B cell (primary cell): ENCODE measurements around the gene TACC3. TPM values are rescaled to one million over a fixed set of nuclear protein-coding genes. Genes with fewer than 3 reads are reported as not detected.

ENCODE experiments used
- ATAC-seq: fragments of 200-7000 bp; cut with Tn5 transposase; one replicate; pipeline ENCODE4 v1.10.0; 2021; ENCODE audit warnings: low read depth, mild to moderate bottlenecking, moderate number of reproducible peaks, moderate library complexity
- CTCF ChIA-PET: fragments of 350-600 bp; sonication (Branson Sonifier 250); formaldehyde crosslinking; loops from one replicate; lab custom pipeline; 2021; ENCODE audit warnings: antibody characterized with exemption, inconsistent platforms; lab: Charles Lee
- POLR2A ChIA-PET: fragments of 350-600 bp; sonication (Branson Sonifier 250); formaldehyde crosslinking; loops from one replicate; lab custom pipeline; 2021; ENCODE audit warnings: antibody characterized with exemption; lab: Charles Lee
- DNase-seq: peaks from one replicate; pipeline ENCODE4 v3.0.0; 2013
- H2AFZ ChIP-seq: 2 replicates; pipeline ENCODE4 v1.6.1; 2012; ENCODE audit warnings: mild to moderate bottlenecking, low read depth, low read length; ENCODE audit not compliant: insufficient read depth, poor library complexity, severe bottlenecking
- H3K27ac ChIP-seq, 2 donors: 1 replicate in 1 of 2; 2 replicates in 1 of 2; pipeline ENCODE4 v1.5.1; 2012 to 2013; ENCODE audit warnings: low read length in 2 of 2, mild to moderate bottlenecking in 2 of 2, moderate library complexity in 1 of 2
- H3K27me3 ChIP-seq, 4 experiments: fragments of 200-600 bp in 1 of 4; sonication (generic) in 1 of 4; replicated peaks in 1 of 4; 1 replicate in 2 of 4; 2 replicates in 2 of 4; pipeline versions ENCODE4 v1.6.1 to v1.7.0; 2013 to 2016; ENCODE audit warnings: low read length in 3 of 4, mild to moderate bottlenecking in 2 of 4, mixed read lengths in 1 of 4, moderate library complexity in 1 of 4; ENCODE audit not compliant: insufficient read depth in 4 of 4, control insufficient read depth in 3 of 4; ENCODE audit errors: control extremely low read depth in 1 of 4
- H3K36me3 ChIP-seq, 2 experiments: replicated peaks in 1 of 2; 1 replicate in 1 of 2; 2 replicates in 1 of 2; pipeline versions ENCODE4 v1.6.1 to v1.7.1; 2013; ENCODE audit warnings: low read length in 1 of 2; ENCODE audit not compliant: insufficient read depth in 2 of 2, control insufficient read depth in 1 of 2; ENCODE audit errors: control extremely low read depth in 1 of 2, extremely low read depth in 1 of 2
- H3K4me1 ChIP-seq, 2 donors: fragments of 200-600 bp in 1 of 2; sonication (generic) in 1 of 2; 1 replicate in 1 of 2; 2 replicates in 1 of 2; pipeline versions ENCODE4 v1.5.1 to v1.6.1; 2013 to 2017; ENCODE audit warnings: low read length in 2 of 2; ENCODE audit not compliant: control insufficient read depth in 2 of 2, insufficient read depth in 2 of 2
- H3K4me2 ChIP-seq: replicated peaks from 2 replicates; pipeline ENCODE3; 2012; ENCODE audit warnings: mild to moderate bottlenecking, low read depth, low read length; ENCODE audit not compliant: poor library complexity, severe bottlenecking
- H3K4me3 ChIP-seq, 5 experiments: fragments of 200-600 bp in 1 of 5; sonication (generic) in 1 of 5; 1 replicate in 3 of 5; 2 replicates in 2 of 5; pipeline versions ENCODE4 v1.5.1 to v1.7.0; 2011 to 2016; ENCODE audit warnings: low read length in 4 of 5, mild to moderate bottlenecking in 4 of 5, low read depth in 2 of 5, control low read depth in 1 of 5, moderate library complexity in 1 of 5; ENCODE audit not compliant: insufficient read depth in 1 of 5; ENCODE audit errors: control extremely low read depth in 1 of 5, extremely low read depth in 1 of 5
- H3K79me2 ChIP-seq: fragments of 200-600 bp; sonication (generic); one replicate; pipeline ENCODE4 v1.6.0; 2016; ENCODE audit warnings: low read length; ENCODE audit not compliant: control insufficient read depth, insufficient read depth
- H3K9ac ChIP-seq: fragments of 200-600 bp; sonication (generic); 2 replicates; pipeline ENCODE4 v1.6.1; 2017; ENCODE audit warnings: mild to moderate bottlenecking, low read length, moderate library complexity
- H3K9me3 ChIP-seq, 3 donors: one replicate each; pipeline versions ENCODE4 v1.6.1 to v1.7.1; 2013; ENCODE audit warnings: low read length in 2 of 3; ENCODE audit not compliant: control insufficient read depth in 2 of 3, insufficient read depth in 1 of 3; ENCODE audit errors: control extremely low read depth in 1 of 3
- H4K20me1 ChIP-seq: 2 replicates; pipeline ENCODE4 v1.6.0; 2012; ENCODE audit warnings: mild to moderate bottlenecking, low read length; ENCODE audit not compliant: insufficient read depth, control insufficient read depth, poor library complexity, severe bottlenecking
- H3K27ac Mint-ChIP-seq: one replicate; pipeline ENCODE4 v1.8.0; 2021; ENCODE audit warnings: mixed read lengths
- H3K27me3 Mint-ChIP-seq: one replicate; pipeline ENCODE4 v1.8.0; 2021; ENCODE audit warnings: mixed read lengths
- H3K4me1 Mint-ChIP-seq: one replicate; pipeline ENCODE4 v1.8.0; 2021; ENCODE audit warnings: mixed read lengths
- H3K4me3 Mint-ChIP-seq: one replicate; pipeline ENCODE4 v1.8.0; 2021; ENCODE audit warnings: mixed read lengths
- H3K9me3 Mint-ChIP-seq: one replicate; pipeline ENCODE4 v1.8.0; 2022; ENCODE audit warnings: mixed read lengths; ENCODE audit not compliant: insufficient read depth
- EZH2 ChIP-seq: IDR thresholded peaks from 2 replicates; pipeline ENCODE4 v1.6.1; 2012; ENCODE audit warnings: borderline replicate concordance, low read depth, mild to moderate bottlenecking, moderate library complexity, low read length; ENCODE audit not compliant: insufficient read depth, poor library complexity, severe bottlenecking
- WGBS: methylation state at CpG from one replicate; pipeline ENCODE4 v1.1.5; 2013; ENCODE audit warnings: missing lambda C conversion rate; ENCODE audit not compliant: insufficient coverage; 5-methylcytosine and 5-hydroxymethylcytosine counted together
- intact Hi-C: fragments of 100-400 bp; cut with micrococcal nuclease; formaldehyde crosslinking; loops from one replicate; pipeline ENCODE4 v1.10.0; 2022
- polyA plus RNA-seq: library from polyadenylated mRNA; depleted of rRNA; stranded (reverse); fragments of >200 nt; gene quantifications from 2 replicates; pipeline ENCODE4 v1.2.3, GENCODE V29; 2012
- total RNA-seq, 2 donors: library from RNA; stranded (reverse); fragments of 120-200 nt in 1 of 2; gene quantifications; 1 replicate in 1 of 2; 2 replicates in 1 of 2; pipeline versions ENCODE4 v1.2.3 to v1.2.4, GENCODE V29; 2013 to 2022
- TF ChIP-seq, protein P1 (sequence below): fragments of 200-600 bp; IDR thresholded peaks from one replicate; pipeline ENCODE4 v1.8.0; 2022; ENCODE audit warnings: antibody characterized with exemption, mild to moderate bottlenecking

TACC3 gene
- total and polyA plus RNA-seq, 2 donors (not counting 1 experiment from before 2014, with no cell fraction given): 29.5 to 47.9 TPM

DNA sequence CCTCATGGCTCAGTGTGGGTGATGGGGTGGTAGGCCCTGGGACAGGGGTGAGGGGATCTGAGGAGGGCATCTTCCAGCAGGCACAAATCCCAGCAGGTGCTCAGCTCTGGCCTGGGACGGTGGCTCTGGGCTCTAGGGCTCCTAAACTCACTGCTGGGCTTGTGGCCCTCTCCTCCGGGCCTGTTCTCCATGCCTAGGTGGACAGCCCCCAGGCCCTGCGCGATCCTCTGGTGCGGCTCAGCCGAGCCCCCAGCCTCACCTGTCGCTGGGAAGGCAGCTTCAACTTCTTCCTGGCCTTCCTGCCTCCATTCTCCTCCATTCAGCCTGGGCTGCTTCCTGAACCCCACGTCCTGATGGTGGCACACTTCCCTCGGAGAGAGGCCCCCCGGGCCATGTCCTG, 52.4 kb downstream of the TACC3 start:
- peaks cover 0 to 36% (median 4%) of the 10 kb centered on the region in 4 experiments for H3K27me3 ChIP-seq
- Mint-ChIP-seq H3K27me3 (peaks cover 10% of the 10 kb centered on the region), H3K27ac (no peak overlapping the region), H3K4me1 (peaks cover 4% of the 10 kb centered on the region), H3K4me3 (no peak overlapping the region), H3K9me3 (no peaks in the 10 kb centered on the region)
- 90% methylated on average over 9 of the region's 10 CpGs for WGBS
- no peak overlapping the region for H3K9ac ChIP-seq
- intact Hi-C loops: no loop called here
- no peak overlapping the region for H3K4me3 ChIP-seq
- CTCF ChIA-PET: no interaction called here
- POLR2A ChIA-PET: no interaction called here
- no peaks in the 10 kb centered on the region for H3K9me3 ChIP-seq
- H4K20me1 ChIP-seq: no peaks in the 10 kb centered on the region
- ATAC-seq (no peak), DNase-seq (no peak)
- no peak overlapping the region for H3K27ac ChIP-seq
- H3K4me2 ChIP-seq: no peak overlapping the region
- H3K79me2 ChIP-seq: no peaks in the 10 kb centered on the region
- H2AFZ ChIP-seq: no peak overlapping the region
- no peaks in the 10 kb centered on the region for H3K36me3 ChIP-seq
- no peak for TF ChIP-seq EZH2
- TF ChIP-seq, protein P1, sequence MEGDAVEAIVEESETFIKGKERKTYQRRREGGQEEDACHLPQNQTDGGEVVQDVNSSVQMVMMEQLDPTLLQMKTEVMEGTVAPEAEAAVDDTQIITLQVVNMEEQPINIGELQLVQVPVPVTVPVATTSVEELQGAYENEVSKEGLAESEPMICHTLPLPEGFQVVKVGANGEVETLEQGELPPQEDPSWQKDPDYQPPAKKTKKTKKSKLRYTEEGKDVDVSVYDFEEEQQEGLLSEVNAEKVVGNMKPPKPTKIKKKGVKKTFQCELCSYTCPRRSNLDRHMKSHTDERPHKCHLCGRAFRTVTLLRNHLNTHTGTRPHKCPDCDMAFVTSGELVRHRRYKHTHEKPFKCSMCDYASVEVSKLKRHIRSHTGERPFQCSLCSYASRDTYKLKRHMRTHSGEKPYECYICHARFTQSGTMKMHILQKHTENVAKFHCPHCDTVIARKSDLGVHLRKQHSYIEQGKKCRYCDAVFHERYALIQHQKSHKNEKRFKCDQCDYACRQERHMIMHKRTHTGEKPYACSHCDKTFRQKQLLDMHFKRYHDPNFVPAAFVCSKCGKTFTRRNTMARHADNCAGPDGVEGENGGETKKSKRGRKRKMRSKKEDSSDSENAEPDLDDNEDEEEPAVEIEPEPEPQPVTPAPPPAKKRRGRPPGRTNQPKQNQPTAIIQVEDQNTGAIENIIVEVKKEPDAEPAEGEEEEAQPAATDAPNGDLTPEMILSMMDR: no peak
- peaks cover 13 to 26% of the 10 kb centered on the region in 2 donors for H3K4me1 ChIP-seq

GRCh38 chr4:1775731-1776500, 54.6 kb downstream of the TACC3 start:
- no peak overlapping the region for H3K4me3 Mint-ChIP-seq
- Histone ChIP-seq H3K4me1 (peaks cover 10 to 22% of the 10 kb centered on the region in 2 donors), H3K79me2 (no peaks in the 10 kb centered on the region), H3K27ac (no peak overlapping the region), H4K20me1 (no peaks in the 10 kb centered on the region), H3K9me3 (no peaks in the 10 kb centered on the region), H3K4me2 (no peak overlapping the region), H3K27me3 (peaks cover 0 to 24% (median 2%) of the 10 kb centered on the region in 4 experiments), H3K9ac (no peak overlapping the region), H3K36me3 (no peaks in the 10 kb centered on the region), H3K4me3 (no peak overlapping the region), H2AFZ (no peak overlapping the region)
- H3K27me3 Mint-ChIP-seq: peaks cover 10% of the 10 kb centered on the region
- ChIA-PET CTCF (no interaction called here), POLR2A (no interaction called here)
- ATAC-seq (peak; percentile 77), DNase-seq (peak; percentile 39)
- no peak overlapping the region for H3K27ac Mint-ChIP-seq
- intact Hi-C loops: no loop called here
- peaks cover 4% of the 10 kb centered on the region for H3K4me1 Mint-ChIP-seq
- H3K9me3 Mint-ChIP-seq: no peaks in the 10 kb centered on the region
- WGBS: 63% methylated on average over 22 of the region's 23 CpGs
- TF ChIP-seq, protein P1: no peak
- no peak for TF ChIP-seq EZH2
